NOMO-1 treated with DMSO at 0.1 percent for 48 hours (cell line): ENCODE results near the gene DCTD.

Experiments
- DNase-seq: peaks from one replicate; lab custom pipeline; 2025; ENCODE audit not compliant: unreplicated experiment; lab: John Stamatoyannopoulos, UW

The DCTD gene

GRCh38 chr4:182843808-182844325 is 73.3 kb downstream of the DCTD start:
- DNase-seq = no peak

GRCh38 chr4:182842759-182843390 is 74.3 kb downstream of the DCTD start:
- no peak for DNase-seq

DNA sequence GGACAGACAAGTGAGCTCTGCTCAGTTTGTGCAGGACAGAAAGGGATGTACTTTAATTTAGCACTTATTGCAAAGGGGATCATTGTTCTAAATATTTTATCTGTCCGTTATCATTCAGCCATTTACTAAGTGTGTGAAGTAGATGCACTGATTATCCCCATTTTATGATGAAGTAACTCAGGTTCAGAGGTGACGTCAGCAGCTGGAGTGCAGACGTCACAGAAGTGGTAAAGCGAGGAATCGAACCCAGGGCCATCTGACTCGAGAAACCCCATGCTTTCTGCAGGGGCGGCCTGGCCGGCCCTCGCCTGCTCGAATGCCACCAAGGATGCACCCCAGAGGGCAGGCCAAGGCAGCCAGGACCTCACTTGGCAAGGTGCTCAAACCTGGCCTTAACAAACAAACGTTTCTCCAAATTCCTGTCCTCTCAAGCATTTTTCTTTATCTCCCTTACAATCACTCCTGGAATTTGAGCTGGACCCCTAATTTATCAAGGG is 75.0 kb downstream of the DCTD start:
- DNase-seq = no peak

DNA sequence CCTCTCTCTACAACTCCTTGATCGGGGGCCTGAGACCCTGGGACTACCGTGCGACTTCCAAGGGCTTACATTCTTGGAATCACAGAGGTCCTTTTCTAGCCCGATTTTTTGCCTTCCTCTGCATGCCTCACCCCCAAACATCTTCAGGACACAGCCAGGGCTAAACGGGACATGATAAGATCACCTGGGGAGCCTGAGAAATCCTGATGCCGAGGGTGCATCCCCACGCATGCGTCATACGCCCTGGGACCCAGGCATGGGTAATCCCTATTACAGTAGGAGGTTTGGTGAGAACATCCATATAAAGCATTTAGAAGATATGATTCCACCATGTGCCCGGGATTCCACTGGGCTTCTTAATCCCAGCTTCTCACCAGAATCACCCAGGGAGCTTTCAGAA is 77.1 kb downstream of the DCTD start:
- DNase-seq = no peak
